Spinal cord (tissue), 10 donors: ENCODE data around the gene NPTX1. TPM values are rescaled to one million over a fixed set of nuclear protein-coding genes. Genes with fewer than 3 reads are reported as not detected.

Experiments
- DNase-seq, 6 donors: peaks; one replicate each; pipeline versions ENCODE4 v3.0.0 to v3.0.0-alpha.2; 2013 to 2015; ENCODE audit warnings: low spot score in 6 of 6, low read depth in 4 of 6
- H3K27ac ChIP-seq: one replicate; pipeline ENCODE4 v1.5.1; 2013; ENCODE audit warnings: low read depth, low read length, control low read depth
- H3K27me3 ChIP-seq: one replicate; pipeline ENCODE4 v1.6.1; 2013; ENCODE audit warnings: low read length; ENCODE audit not compliant: control insufficient read depth, insufficient read depth
- H3K36me3 ChIP-seq: one replicate; pipeline ENCODE4 v1.6.1; 2013; ENCODE audit warnings: low read length; ENCODE audit not compliant: control insufficient read depth, insufficient read depth
- H3K4me1 ChIP-seq: one replicate; pipeline ENCODE4 v1.6.1; 2013; ENCODE audit warnings: low read length; ENCODE audit not compliant: control insufficient read depth, insufficient read depth
- H3K4me3 ChIP-seq: one replicate; pipeline ENCODE4 v1.5.1; 2013; ENCODE audit warnings: low read depth, low read length, control low read depth
- H3K9me3 ChIP-seq: one replicate; pipeline ENCODE4 v1.6.1; 2013; ENCODE audit warnings: low read length; ENCODE audit not compliant: control insufficient read depth, insufficient read depth
- WGBS: methylation state at CpG from one replicate; pipeline ENCODE4 v1.1.5; 2013; ENCODE audit warnings: missing lambda C conversion rate; ENCODE audit not compliant: insufficient coverage; 5-methylcytosine and 5-hydroxymethylcytosine counted together
- polyA plus RNA-seq, 2 donors: library from polyadenylated mRNA; unstranded; fragments of 120-200 nt; gene quantifications; one replicate each; pipeline ENCODE4 v1.2.1, GENCODE V29; 2013; ENCODE audit not compliant: insufficient read length in 2 of 2
- total RNA-seq, 2 donors: library from RNA; depleted of rRNA in 1 of 2; stranded (reverse); fragments of 120-200 nt in 1 of 2; fragments of >200 nt in 1 of 2; gene quantifications; one replicate each; pipeline versions ENCODE4 v1.2.3 to v1.2.4, GENCODE V29; 2013 to 2014
- donor health status: healthy.

NPTX1 gene
- total and polyA plus RNA-seq, 4 donors = 6.7 to 23.5 (median 19.9) TPM

- Histone ChIP-seq H3K27ac (no peak overlapping the region), H3K9me3 (no peaks in the 10 kb centered on the region), H3K27me3 (no peaks in the 10 kb centered on the region), H3K4me3 (no peak overlapping the region), H3K4me1 (peaks cover 8% of the 10 kb centered on the region), H3K36me3 (peaks cover 51% of the 10 kb centered on the region)
- 89% methylated on average over 29 of the region's 29 CpGs for whole genome bisulfite sequencing
- no peak for DNase-seq
Observed at GRCh38 chr17:80431246-80432195, 44.9 kb downstream of the NPTX1 start.

GRCh38 chr17:80430446-80431245 lies 45.8 kb downstream of the NPTX1 start:
- Histone ChIP-seq H3K27me3 (no peaks in the 10 kb centered on the region), H3K4me1 (peaks cover 8% of the 10 kb centered on the region), H3K9me3 (no peaks in the 10 kb centered on the region), H3K27ac (no peak overlapping the region), H3K36me3 (peaks cover 54% of the 10 kb centered on the region), H3K4me3 (no peak overlapping the region)
- WGBS = 88% methylated on average over 15 of the region's 15 CpGs
- no peak for DNase-seq

DNA sequence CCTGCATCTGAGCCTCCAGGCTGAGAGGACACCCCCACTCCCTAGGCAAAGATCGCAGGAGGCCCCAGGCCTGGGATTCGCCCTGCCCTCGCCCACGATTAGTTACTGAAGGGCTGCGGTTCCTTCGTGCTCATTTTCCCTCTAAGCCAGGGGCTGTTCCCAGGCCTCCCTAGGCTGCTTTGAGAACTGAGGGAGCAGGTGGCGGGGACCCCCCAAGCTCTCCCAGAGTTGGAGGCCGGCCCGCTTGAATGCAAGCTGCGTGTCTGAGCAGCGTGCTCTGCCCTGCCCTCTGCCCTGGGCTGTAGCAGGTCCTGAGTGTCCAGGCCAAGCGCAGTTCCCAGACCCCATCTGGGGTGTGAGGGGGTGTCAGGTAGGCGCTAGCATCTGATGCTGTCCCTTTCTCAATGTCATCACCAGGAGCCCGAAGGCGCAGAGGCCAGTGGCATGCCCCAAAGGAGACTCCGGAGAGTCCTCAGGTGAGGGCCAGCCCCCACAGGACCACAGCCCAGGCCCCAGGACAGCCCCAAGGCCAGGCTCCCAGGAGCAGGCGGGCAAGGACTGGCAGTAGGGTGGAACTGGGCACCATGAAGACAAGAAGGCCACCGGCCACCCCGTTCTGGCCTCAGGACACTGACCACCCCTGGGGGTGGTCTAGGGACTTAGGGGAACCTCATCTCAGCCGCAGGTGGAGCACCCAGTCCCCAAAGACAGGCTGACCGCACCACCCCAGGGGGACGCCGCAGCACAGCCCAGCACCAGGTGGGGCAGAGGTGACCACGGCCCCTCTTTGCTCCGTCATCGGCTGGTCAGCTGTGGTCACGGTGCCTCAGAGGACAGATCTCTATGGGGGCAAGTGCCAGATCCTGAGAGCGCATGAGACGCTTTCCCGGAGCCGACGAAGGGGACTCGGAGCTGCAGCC lies 46.8 kb downstream of the NPTX1 start:
- WGBS = 91% methylated on average over 33 of the region's 33 CpGs
- H3K36me3 ChIP-seq = peaks cover 60% of the 10 kb centered on the region
- no peak for DNase-seq
- no peak overlapping the region for H3K4me3 ChIP-seq
- peaks cover 8% of the 10 kb centered on the region for H3K4me1 ChIP-seq
- H3K27me3 ChIP-seq = no peaks in the 10 kb centered on the region
- H3K27ac ChIP-seq = no peak overlapping the region
- H3K9me3 ChIP-seq = no peaks in the 10 kb centered on the region

GRCh38 chr17:80428796-80429195 lies 47.6 kb downstream of the NPTX1 start:
- WGBS = 83% methylated on average over 10 of the region's 11 CpGs
- DNase-seq = no peak

GRCh38 chr17:80428363-80428762 lies 48.0 kb downstream of the NPTX1 start:
- H3K27me3 ChIP-seq = no peaks in the 10 kb centered on the region
- no peak overlapping the region for H3K4me3 ChIP-seq
- no peak for DNase-seq
- H3K4me1 ChIP-seq = peaks cover 8% of the 10 kb centered on the region
- no peaks in the 10 kb centered on the region for H3K9me3 ChIP-seq
- 89% methylated on average over 12 of the region's 12 CpGs for WGBS
- peaks cover 70% of the 10 kb centered on the region for H3K36me3 ChIP-seq
- no peak overlapping the region for H3K27ac ChIP-seq

More at GRCh38 chr17:80428796-80429195, 47.6 kb downstream of the NPTX1 start:
- H3K27me3 ChIP-seq = no peaks in the 10 kb centered on the region
- H3K27ac ChIP-seq = no peak overlapping the region
- no peaks in the 10 kb centered on the region for H3K9me3 ChIP-seq
- H3K4me1 ChIP-seq = peaks cover 8% of the 10 kb centered on the region
- peaks cover 66% of the 10 kb centered on the region for H3K36me3 ChIP-seq
- no peak overlapping the region for H3K4me3 ChIP-seq

DNA sequence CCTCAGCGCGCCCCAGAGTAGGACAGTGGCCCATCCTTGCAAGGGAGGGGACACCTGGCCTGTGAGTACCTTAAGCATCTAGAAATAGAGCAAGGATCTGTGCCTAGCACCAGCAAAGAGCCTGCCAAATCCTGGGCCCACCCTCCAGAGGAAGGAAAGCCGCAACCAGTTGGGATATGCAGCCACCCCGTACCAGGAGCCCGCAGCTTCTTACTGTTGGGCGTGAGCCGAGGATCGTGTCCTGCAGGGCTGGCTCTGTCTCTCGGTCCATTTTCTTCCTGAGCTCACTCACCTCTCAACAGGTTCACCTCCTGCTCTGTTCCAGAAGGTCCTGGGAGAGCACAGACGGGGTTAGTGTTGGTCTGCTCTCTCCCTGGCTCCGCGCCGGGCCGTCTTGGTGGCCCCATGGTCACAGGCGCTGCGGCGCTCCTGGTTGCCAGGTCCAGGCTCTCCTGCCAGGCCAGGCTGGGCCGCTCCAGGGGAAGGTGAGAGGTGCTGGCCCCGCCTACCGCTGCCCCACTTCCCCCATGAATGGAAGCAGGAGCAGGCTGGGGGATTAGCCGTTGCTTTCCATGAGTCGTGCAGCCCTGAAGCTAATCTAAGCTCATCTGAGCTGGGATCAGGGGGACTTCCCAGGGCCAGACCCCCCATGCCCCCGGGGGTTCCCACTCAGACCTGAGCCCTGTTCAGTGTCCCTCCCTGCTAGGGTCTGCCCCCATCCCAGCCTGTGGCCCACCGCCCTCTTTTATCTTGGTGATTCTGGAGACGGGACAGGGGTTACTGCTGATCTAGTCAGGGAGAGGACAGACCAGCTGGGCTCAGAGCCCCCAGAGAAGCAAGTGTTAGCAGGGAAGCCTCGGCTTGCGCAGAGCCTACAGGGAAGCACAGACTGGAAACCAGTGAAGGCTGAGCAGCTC lies 48.8 kb downstream of the NPTX1 start:
- Histone ChIP-seq H3K9me3 (no peaks in the 10 kb centered on the region), H3K4me1 (peaks cover 8% of the 10 kb centered on the region), H3K27ac (no peak overlapping the region), H3K36me3 (peaks cover 74% of the 10 kb centered on the region), H3K4me3 (no peak overlapping the region), H3K27me3 (no peaks in the 10 kb centered on the region)
- no peak for DNase-seq
- WGBS = 84% methylated on average over 27 of the region's 27 CpGs

DNA sequence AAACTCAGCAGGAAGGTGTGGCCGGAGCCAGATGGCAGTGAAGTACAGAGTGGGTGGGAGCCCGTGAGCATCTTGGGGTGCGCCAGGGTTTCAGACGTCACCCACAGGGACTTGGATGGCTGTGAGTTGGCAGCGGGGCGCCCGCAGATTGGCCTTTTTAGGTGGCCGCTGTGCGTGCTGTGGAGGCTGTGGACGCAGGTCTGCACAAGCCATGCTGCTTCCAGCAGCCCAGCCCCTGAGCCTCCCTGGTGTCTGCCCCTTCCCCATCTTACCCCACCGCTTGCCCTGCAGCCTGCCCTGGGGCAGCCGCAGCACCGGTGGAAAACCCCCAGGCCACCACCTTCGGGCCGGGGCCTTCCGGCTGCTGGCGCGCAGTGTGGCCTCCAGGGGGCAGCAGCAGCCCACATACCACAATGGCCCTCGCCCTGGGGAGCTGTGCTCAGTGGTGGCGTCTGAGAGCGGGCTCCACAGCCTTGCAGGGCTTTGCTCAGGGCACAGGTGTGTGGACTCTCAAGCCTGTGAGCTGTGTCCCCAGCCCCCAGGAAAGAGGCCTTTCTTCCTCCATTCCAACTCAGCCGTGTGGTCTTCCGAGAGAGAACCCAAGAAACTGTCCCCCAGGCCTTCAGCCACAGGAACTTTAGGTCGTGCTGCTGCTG lies 49.6 kb downstream of the NPTX1 start:
- 34% methylated on average over 22 of the region's 24 CpGs for WGBS
- H3K4me3 ChIP-seq = no peak overlapping the region
- peak in 5 of 6 donors; percentile 17 to 92 (median 53) for DNase-seq
- no peak overlapping the region for H3K27ac ChIP-seq
- H3K4me1 ChIP-seq = peaks cover 8% of the 10 kb centered on the region
- no peaks in the 10 kb centered on the region for H3K9me3 ChIP-seq
- H3K27me3 ChIP-seq = no peaks in the 10 kb centered on the region
- H3K36me3 ChIP-seq = peaks cover 77% of the 10 kb centered on the region

GRCh38 chr17:80425835-80426426 lies 50.5 kb downstream of the NPTX1 start:
- WGBS = 84% methylated on average over 9 of the region's 9 CpGs
- Histone ChIP-seq H3K27me3 (no peaks in the 10 kb centered on the region), H3K27ac (no peak overlapping the region), H3K36me3 (peaks cover 72% of the 10 kb centered on the region), H3K9me3 (no peaks in the 10 kb centered on the region), H3K4me1 (peaks cover 8% of the 10 kb centered on the region), H3K4me3 (no peak overlapping the region)
- DNase-seq = no peak
